ENCODE results near the gene LCE1D. TPM values are rescaled to one million over a fixed set of nuclear protein-coding genes. Genes with fewer than 3 reads are reported as not detected.

Gene LCE1D
- total RNA-seq, 1 donor = not detected

DNA sequence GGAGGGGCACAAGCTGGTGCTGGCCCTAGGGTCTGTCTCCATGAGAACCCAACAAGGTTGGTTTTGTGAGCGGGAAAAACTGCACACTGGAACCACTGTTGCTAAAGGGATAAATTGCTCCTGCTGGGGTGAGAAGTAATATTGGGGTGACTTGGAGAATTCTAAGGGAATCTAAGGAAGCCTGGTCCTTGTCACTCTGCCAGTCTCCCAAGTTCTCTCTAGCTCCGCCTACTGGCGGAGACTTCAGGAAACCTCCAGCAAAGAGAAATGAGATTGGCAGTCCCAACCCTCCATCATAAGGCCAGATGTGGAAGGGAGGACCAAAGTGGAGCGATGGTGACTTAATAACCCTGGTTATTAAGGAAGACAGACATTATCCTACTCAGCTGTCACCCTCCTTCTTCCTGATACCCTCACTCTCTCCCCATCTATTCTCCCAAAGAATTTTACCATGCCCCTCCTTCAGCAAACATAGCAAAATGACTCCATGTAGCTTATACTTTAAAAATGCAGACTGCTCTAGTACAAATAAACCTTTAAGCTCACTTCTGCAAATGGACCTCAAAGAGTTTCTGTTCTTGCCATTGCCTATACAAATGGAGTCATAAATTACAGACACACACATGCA, 18.9 kb upstream of the LCE1D start:
- Histone ChIP-seq H3K4me1 (ENCODE audit: insufficient read depth, low read length) (no peaks in the 10 kb centered on the region), H3K4me3 (ENCODE audit: low read length) (no peak overlapping the region), H3K27me3 (ENCODE audit: insufficient read depth, low read length) (peaks cover 2% of the 10 kb centered on the region), H3K9me3 (ENCODE audit: low read depth, low read length) (no peaks in the 10 kb centered on the region)

DNA sequence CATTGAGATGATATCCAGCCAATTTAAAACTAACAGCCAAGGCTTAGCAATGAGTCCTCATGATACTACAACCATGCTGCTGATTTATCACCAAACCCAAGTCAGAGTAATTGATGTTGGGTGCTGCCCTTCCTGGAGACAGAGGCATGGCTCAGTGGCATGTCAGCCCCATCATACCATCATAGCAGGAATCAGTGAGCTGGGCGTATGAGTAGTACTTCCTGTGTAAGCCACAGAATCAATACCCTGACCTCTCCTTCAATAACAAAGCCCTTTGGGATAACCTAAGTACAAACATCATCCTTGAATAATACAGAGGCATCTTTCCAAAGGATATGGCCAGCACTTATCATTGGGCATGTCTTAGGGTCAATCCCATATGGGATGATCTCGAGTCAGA, 13.4 kb upstream of the LCE1D start:
- no peak overlapping the region for H3K4me3 ChIP-seq (ENCODE audit: low read length)
- H3K27me3 ChIP-seq (ENCODE audit: insufficient read depth, low read length) = peaks cover 2% of the 10 kb centered on the region
- no peaks in the 10 kb centered on the region for H3K9me3 ChIP-seq (ENCODE audit: low read depth, low read length)
- H3K4me1 ChIP-seq (ENCODE audit: insufficient read depth, low read length) = no peaks in the 10 kb centered on the region

DNA sequence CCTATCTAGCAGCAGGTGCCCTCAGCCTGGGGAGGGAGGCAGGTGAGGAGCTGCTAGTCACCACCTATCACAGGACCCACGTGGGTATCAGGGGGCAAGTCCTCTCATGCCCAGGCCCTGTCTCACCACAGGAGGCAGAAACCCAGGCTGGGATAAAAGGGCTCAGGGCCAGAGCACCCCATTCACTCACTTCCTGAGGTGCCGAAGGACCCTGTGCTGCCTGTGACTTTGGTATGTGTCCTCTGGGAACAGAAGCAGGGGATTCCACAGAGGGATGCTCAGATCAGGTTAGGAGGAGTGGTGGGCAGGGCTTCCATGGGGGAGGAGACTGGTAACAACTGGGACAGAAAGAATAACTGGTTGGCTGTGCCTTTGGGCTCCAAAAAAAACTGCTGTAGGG, 10.4 kb upstream of the LCE1D start, which contains the start of gene LCE1E:
Gene LCE1E (plus strand): TSS at position 181 of the 400 bp plus-strand sequence. CDS start 1,043 bp downstream, outside the sequence.
- Histone ChIP-seq H3K27me3 (ENCODE audit: insufficient read depth, low read length) (peaks cover 4% of the 10 kb centered on the region), H3K4me1 (ENCODE audit: insufficient read depth, low read length) (no peaks in the 10 kb centered on the region), H3K4me3 (ENCODE audit: low read length) (no peak within 1 kb of the TSS), H3K9me3 (ENCODE audit: low read depth, low read length) (no peaks in the 10 kb centered on the region)

DNA sequence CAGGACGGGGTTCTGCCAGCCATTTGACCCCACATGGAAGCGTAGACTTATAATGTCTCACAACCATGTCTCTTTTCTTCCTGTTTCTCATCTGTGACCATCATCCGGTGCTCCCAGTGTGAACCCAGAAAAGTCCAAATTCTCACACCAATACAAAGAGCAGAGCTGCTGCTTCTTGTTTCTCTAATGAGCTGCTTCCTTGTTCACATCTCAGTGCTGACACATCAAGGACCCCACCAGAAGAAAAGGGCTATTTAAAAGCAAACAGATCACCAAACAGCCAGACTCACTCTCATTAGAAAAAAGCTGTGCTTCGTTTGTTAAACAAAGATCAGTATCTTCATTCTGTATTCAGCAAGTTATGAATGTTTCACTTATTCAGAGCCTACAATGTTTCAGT, 835 bp upstream of the LCE1D start:
- Histone ChIP-seq H3K4me3 (ENCODE audit: low read length) (no peak overlapping the region), H3K27me3 (ENCODE audit: insufficient read depth, low read length) (peaks cover 10% of the 10 kb centered on the region), H3K9me3 (ENCODE audit: low read depth, low read length) (no peaks in the 10 kb centered on the region), H3K4me1 (ENCODE audit: insufficient read depth, low read length) (no peaks in the 10 kb centered on the region)

DNA sequence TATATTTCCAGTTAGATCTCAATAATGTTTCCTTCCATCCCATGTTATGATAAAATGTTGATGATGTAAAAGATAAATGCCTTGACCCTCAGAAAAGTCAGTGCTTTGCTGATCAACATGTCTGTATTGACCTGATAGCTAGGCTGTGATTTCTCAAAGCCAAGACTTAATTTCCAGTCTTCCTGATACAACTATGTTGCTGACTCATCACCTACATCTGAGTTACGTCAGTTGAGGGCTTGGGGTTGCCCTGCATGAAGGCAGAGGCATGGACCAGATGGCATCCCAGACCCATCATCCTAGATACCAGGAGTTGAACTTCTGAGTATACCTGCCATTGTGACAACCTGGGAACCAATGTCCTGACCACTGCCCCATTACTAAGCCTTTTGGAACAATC, 4.8 kb downstream of the LCE1D start:
- Histone ChIP-seq H3K4me3 (ENCODE audit: low read length) (no peak overlapping the region), H3K4me1 (ENCODE audit: insufficient read depth, low read length) (no peaks in the 10 kb centered on the region), H3K27me3 (ENCODE audit: insufficient read depth, low read length) (peaks cover 10% of the 10 kb centered on the region), H3K9me3 (ENCODE audit: low read depth, low read length) (no peaks in the 10 kb centered on the region)

DNA sequence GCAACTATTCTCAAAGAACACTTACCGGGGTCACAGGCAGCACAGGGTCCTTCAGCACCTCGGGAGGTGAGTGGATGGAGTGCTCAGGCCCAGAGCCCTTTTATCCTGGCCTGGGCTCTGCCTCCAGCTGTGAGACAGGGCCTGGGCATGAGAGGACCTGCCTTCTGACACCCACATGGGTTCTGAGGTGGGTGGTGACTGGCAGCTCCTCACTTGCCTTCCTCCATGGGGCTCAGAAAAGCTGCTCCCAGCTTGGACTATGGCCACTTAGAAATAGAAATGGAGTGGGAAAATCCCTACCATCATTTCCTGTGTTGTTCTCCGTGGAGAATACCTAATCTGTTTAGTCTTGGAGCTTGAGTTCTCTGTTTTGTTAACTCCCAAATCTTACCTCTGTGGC, 10.1 kb downstream of the LCE1D start, which contains the start of gene LCE1C:
Gene LCE1C (minus strand): TSS at position 76 of the 400 bp plus-strand sequence. CDS start 1,173 bp downstream, outside the sequence.
- H3K4me3 ChIP-seq (ENCODE audit: low read length) = no peak within 1 kb of the TSS
- H3K4me1 ChIP-seq (ENCODE audit: insufficient read depth, low read length) = no peaks in the 10 kb centered on the region
- peaks cover 4% of the 10 kb centered on the region for H3K27me3 ChIP-seq (ENCODE audit: insufficient read depth, low read length)
- H3K9me3 ChIP-seq (ENCODE audit: low read depth, low read length) = no peaks in the 10 kb centered on the region

DNA sequence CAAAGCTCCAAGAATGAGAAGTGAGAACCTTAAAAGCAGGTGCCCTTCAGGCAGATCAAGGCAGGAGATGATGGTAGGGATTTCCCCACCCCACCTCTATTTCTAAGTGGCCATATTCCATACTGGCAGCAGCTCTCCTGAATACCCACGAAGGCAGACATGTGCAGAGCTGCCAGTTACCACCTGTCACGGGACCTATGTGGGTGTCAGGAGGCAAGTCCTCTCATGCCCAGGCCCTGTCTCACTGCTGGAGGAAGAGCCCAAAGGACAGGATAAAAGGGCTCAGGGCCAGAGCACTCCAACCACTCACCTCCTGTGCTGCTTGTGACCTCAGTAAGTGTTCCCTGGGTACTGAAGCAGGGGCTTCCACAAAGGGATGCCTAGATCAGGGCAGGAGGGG, 14.5 kb downstream of the LCE1D start:
- H3K27me3 ChIP-seq (ENCODE audit: insufficient read depth, low read length) = no peaks in the 10 kb centered on the region
- H3K9me3 ChIP-seq (ENCODE audit: low read depth, low read length) = no peaks in the 10 kb centered on the region
- H3K4me3 ChIP-seq (ENCODE audit: low read length) = no peak overlapping the region

DNA sequence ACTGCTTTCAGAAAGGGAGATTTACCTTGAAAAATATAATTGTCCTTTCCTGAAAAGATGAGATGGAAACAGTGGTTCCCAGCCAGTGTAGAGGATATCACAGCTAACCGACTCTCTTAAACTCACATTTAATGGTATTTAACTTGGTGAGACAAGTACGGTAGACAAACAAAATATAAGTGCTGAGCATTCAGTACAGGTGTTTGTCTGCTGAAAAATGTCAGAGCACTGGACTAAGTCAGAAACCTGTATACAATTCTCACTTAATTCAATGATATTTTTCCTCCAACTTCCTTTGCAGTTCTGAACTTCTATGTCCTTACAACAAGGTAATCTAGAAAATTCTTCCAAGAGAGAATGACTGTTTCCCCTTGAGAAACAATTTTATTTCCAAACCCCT, 15.2 kb downstream of the LCE1D start, which contains the start of gene LCE1B:
Gene LCE1B (plus strand): TSS at position 301 of the 400 bp plus-strand sequence. CDS start 476 bp downstream, outside the sequence.
- Histone ChIP-seq H3K27me3 (ENCODE audit: insufficient read depth, low read length) (no peaks in the 10 kb centered on the region), H3K9me3 (ENCODE audit: low read depth, low read length) (no peaks in the 10 kb centered on the region), H3K4me1 (ENCODE audit: insufficient read depth, low read length) (no peaks in the 10 kb centered on the region), H3K4me3 (ENCODE audit: low read length) (no peak within 1 kb of the TSS)

More for the DNA sequence above, 14.5 kb downstream of the LCE1D start:
- H3K4me1 ChIP-seq (ENCODE audit: insufficient read depth, low read length) = no peaks in the 10 kb centered on the region

DNA sequence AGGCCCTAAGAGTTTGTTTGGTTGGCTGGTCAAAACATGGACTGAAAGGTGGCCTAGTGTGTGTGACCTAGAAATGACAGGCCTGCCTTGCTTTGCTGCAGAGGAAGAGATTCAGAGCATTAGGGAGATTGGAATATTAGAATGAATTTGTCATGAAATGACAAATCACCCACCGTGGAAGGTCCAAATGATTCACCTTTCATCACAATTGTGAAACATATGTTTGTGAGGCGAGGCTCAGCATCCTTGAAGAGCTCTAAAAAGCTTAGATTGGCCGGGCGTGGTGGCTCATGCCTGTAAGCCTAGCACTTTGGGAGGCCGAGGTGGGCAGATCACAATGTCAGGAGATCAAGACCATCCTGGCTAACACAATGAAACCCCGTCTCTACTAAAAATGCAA, 20.8 kb downstream of the LCE1D start:
- Histone ChIP-seq H3K27me3 (ENCODE audit: insufficient read depth, low read length) (no peaks in the 10 kb centered on the region), H3K4me3 (ENCODE audit: low read length) (no peak overlapping the region), H3K4me1 (ENCODE audit: insufficient read depth, low read length) (no peaks in the 10 kb centered on the region), H3K9me3 (ENCODE audit: low read depth, low read length) (no peaks in the 10 kb centered on the region)

DNA sequence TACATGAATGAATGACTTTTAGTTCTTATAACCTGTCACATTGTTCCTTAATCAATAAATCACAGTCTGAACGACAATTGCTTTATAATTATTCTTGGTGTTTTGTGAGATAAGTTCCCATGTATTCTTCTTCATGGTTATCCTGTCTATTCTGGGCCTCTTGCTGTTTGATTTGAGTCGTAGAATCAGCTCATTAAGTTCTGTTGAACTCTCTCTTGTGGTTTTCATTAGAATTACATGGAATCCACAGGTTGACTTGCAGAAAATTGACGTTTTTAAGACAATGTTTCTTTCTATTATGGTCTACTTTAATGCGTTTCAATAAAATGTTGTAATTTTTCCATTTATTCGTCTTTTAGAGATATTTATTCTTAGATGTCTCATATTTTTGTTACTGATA, 26.8 kb downstream of the LCE1D start:
- Histone ChIP-seq H3K4me1 (ENCODE audit: insufficient read depth, low read length) (no peaks in the 10 kb centered on the region), H3K9me3 (ENCODE audit: low read depth, low read length) (no peaks in the 10 kb centered on the region), H3K27me3 (ENCODE audit: insufficient read depth, low read length) (no peaks in the 10 kb centered on the region), H3K4me3 (ENCODE audit: low read length) (no peak overlapping the region)

DNA sequence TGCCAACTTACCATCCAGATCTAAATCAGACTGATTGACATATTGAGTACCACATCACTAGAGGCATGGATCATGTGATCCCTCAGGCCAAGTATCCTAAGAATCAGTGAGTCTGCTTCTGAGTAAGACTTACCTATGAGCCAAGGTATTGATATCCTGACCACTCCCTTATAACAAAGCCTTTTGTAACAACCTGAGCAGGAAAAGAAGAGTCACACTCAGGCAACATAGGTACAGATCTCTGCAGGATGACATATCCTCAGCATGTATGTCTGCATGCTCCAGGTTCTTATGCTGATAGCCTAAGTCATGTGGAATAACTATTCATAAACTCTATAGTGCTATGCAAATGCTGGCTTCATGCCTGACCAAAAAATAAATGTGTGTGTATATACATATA, 28.4 kb downstream of the LCE1D start:
- Histone ChIP-seq H3K4me1 (ENCODE audit: insufficient read depth, low read length) (no peaks in the 10 kb centered on the region), H3K9me3 (ENCODE audit: low read depth, low read length) (no peaks in the 10 kb centered on the region), H3K27me3 (ENCODE audit: insufficient read depth, low read length) (peaks cover 4% of the 10 kb centered on the region), H3K4me3 (ENCODE audit: low read length) (no peak overlapping the region)

DNA sequence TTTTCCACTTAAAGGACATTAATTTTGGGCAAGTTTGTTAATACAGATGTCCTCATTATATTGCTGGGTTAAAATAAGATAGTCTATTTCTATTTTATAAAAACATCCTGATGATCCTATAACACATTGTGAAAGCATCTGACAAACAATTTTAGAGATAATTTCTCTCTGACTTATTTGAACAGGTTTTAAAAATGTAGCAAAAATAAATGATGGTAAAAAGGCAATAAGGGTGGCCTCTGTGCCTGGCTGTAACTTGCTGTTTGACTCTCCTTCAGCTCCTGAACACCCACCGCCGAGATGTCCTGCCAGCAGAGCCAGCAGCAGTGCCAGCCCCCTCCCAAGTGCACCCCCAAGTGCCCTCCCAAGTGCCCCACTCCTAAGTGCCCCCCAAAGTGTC, 30.7 kb downstream of the LCE1D start, which contains the start of gene LCE1A:
Gene LCE1A (plus strand): TSS at position 301 of the 400 bp plus-strand sequence. CDS start 0 bp downstream, at position 301.
- Histone ChIP-seq H3K27me3 (ENCODE audit: insufficient read depth, low read length) (peaks cover 4% of the 10 kb centered on the region), H3K4me3 (ENCODE audit: low read length) (no peak within 1 kb of the TSS), H3K9me3 (ENCODE audit: low read depth, low read length) (no peaks in the 10 kb centered on the region), H3K4me1 (ENCODE audit: insufficient read depth, low read length) (no peaks in the 10 kb centered on the region)

DNA sequence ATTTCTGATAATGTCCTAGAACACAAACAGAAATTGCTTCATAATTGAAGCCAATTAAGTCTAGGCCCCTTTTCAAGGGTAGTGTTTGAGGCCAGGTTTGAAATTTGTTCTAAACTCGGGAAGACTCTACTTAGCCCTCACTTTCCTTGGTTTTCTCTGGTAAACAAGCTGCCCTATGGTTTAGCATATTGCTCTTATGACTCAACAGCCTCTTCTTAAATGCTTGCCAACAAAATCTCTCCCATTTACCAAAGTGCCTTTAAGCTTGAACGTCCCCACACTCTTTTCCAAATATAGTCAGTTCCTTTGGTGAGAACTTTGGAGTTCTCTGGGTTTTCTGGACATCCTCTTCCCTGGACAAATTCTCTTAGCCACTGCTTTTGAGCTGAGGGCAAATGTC, 40.3 kb downstream of the LCE1D start:
- Histone ChIP-seq H3K4me3 (ENCODE audit: low read length) (no peak overlapping the region), H3K27me3 (ENCODE audit: insufficient read depth, low read length) (no peaks in the 10 kb centered on the region), H3K4me1 (ENCODE audit: insufficient read depth, low read length) (no peaks in the 10 kb centered on the region), H3K9me3 (ENCODE audit: low read depth, low read length) (no peaks in the 10 kb centered on the region)

DNA sequence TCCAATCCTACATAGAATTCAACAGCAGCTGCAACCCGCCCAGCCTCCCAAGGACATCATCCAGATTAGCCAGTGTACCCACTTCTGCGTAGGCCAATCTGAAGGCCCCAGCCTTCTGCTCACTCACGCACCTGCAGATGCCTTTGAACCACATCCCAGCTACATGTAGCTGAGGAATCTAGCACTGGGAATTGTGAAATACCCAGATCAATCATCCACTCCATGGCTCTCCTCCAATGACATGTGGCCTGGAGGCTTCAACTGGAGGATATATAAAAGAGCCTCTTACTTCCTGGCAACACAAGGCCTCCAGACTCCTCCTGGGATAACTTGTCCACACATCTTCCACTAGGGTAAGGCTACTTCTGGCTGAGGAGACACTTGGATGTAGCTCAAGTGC, 46.0 kb downstream of the LCE1D start, which contains the start of gene LCE6A:
Gene LCE6A (plus strand): TSS at position 301 of the 400 bp plus-strand sequence. CDS start 665 bp downstream, outside the sequence.
- peaks cover 3% of the 10 kb centered on the region for H3K27me3 ChIP-seq (ENCODE audit: insufficient read depth, low read length)
- H3K9me3 ChIP-seq (ENCODE audit: low read depth, low read length) = no peaks in the 10 kb centered on the region
- H3K4me3 ChIP-seq (ENCODE audit: low read length) = no peak within 1 kb of the TSS
- no peaks in the 10 kb centered on the region for H3K4me1 ChIP-seq (ENCODE audit: insufficient read depth, low read length)
